Measurements from ENCODE around the gene PTPDC1. TPM values are rescaled to one million over a fixed set of nuclear protein-coding genes. Genes with fewer than 3 reads are reported as not detected.

PTPDC1 gene
- total and polyA plus RNA-seq, 2 of the 8 experiments (the other 6 are each of a cell fraction or from before 2014, with no cell fraction given), result 4.1 to 7.3 TPM

DNA sequence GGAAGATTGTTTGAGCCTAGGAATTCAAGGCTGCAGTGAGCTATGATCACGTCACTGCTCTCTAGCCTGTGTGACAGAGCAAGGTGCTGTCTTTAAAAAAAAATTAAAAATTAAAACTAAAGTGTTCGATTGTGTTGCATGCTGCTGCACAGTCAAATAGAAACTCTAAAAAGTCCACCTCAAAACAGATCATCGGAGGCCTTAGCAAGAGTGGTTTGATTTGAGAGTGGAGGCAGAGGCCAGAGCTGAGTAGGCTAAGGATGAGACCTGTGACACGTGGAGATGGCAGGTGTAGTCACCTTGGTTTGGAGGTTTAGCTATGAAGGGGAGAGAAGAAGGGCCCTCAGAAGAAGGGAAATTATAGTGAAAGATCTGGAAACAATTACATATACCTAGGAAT lies 2.8 kb upstream of the PTPDC1 start:
- Histone ChIP-seq H3K27ac (ENCODE audit: low read depth, low read length) (no peak overlapping the region), H3K56ac (replicated peaks; ENCODE audit: insufficient read length, low read depth, low read length) (no peak overlapping the region), H3K4me1 (replicated peaks in 1 of 4; ENCODE audit: control insufficient read depth in 3 of 4, insufficient read depth in 4 of 4, low read length in 3 of 4) (peaks cover 0 to 5% (median 1%) of the 10 kb centered on the region in 4 experiments; a peak in 2 of 7 replicates), H2AK5ac (ENCODE audit: low read depth, low read length) (no peak overlapping the region), H3K14ac (ENCODE audit: insufficient read length) (no peak overlapping the region), H3K23me2 (ENCODE audit: low read depth, low read length) (no peaks in the 10 kb centered on the region), H3K4me2 (ENCODE audit: insufficient read depth in 1 of 2, low read depth in 2 of 2, low read length in 2 of 2) (no peak overlapping the region), H2BK5ac (ENCODE audit: low read depth, low read length) (no peak overlapping the region), H3K9me3 (ENCODE audit: insufficient read depth in 2 of 2, low read depth in 1 of 2, low read length in 1 of 2) (no peaks in the 10 kb centered on the region), H3K36me3 (ENCODE audit: control insufficient read depth in 2 of 4, insufficient read depth in 4 of 4, low read length in 3 of 4) (no peaks in the 10 kb centered on the region), H4K20me1 (replicated peaks in 1 of 2; ENCODE audit: control insufficient read depth in 1 of 2, insufficient read depth in 2 of 2, low read length in 2 of 2) (no peaks in the 10 kb centered on the region), H3K9ac (replicated peaks in 1 of 4; ENCODE audit: extremely low read depth in 1 of 4, low read depth in 3 of 4, low read length in 3 of 4) (no peak overlapping the region), H2AFZ (ENCODE audit: low read length) (no peak overlapping the region), H3K18ac (ENCODE audit: extremely low read depth, low read length) (no peak overlapping the region), H3K27me3 (replicated peaks in 1 of 4; ENCODE audit: control insufficient read depth in 3 of 4, extremely low read depth in 1 of 4, insufficient read depth in 3 of 4, low read length in 3 of 4) (no peaks in the 10 kb centered on the region), H2BK120ac (replicated peaks; ENCODE audit: low read depth, low read length) (no peak overlapping the region), H3K79me1 (ENCODE audit: low read depth, low read length) (no peaks in the 10 kb centered on the region), H3K4me3 (ENCODE audit: extremely low read depth in 1 of 4, insufficient read depth in 2 of 4, low read depth in 3 of 4, low read length in 4 of 4) (no peak overlapping the region), H2BK20ac (ENCODE audit: low read length) (no peak overlapping the region), H3K23ac (ENCODE audit: insufficient read length) (no peak overlapping the region), H4K91ac (replicated peaks; ENCODE audit: insufficient read length, low read length) (no peak overlapping the region), H2BK15ac (ENCODE audit: low read length) (no peak overlapping the region), H3K4ac (replicated peaks; ENCODE audit: insufficient read length, low read depth, low read length) (no peak overlapping the region), H4K5ac (ENCODE audit: insufficient read length, low read depth, low read length) (no peak overlapping the region), H4K8ac (ENCODE audit: extremely low read depth, insufficient read depth, low read length) (no peak overlapping the region), H3K79me2 (ENCODE audit: control insufficient read depth in 1 of 2, insufficient read depth in 2 of 2, low read length in 2 of 2) (no peaks in the 10 kb centered on the region), H2BK12ac (ENCODE audit: low read depth, low read length) (no peak overlapping the region)
- no peak for FAIRE-seq
- WGBS, 2 experiments (ENCODE audit: extremely low coverage in 1 of 2, insufficient coverage in 1 of 2, insufficient read length in 1 of 2, insufficient replicate concordance in 2 of 2, low coverage in 1 of 2, low lambda C conversion rate in 2 of 2, missing lambda C conversion rate in 1 of 2), result 86% methylated on average over 4 of the region's 4 CpGs; no CpG with 5 or more reads in 1 of the 2 experiments
- ChIA-PET POLR2A (ENCODE audit: partially characterized antibody) (interaction anchor here (0.6 to 2.3 kb wide), 5 partner anchors 13 to 124 kb away, joined by 3 to 11 read pairs (median 4); no protein-coding TSS in a partner anchor), CTCF (ENCODE audit: partially characterized antibody) (interaction anchor here (1.2 to 1.8 kb wide), 7 partner anchors 11 to 132 kb away, joined by 3 to 10 read pairs (median 5); no protein-coding TSS in a partner anchor)
- DNase-seq (ENCODE audit: low read depth in 1 of 2, low spot score in 2 of 2), result no peak
- no peak for TF ChIP-seq HDAC6 (IDR thresholded peaks at IDR 0.05; ENCODE audit: low read depth, low read length)
- TF ChIP-seq EGR1 (IDR thresholded peaks at IDR 0.05; ENCODE audit: borderline replicate concordance, low read depth, low read length), result no peak
- TF ChIP-seq RFX5 (IDR thresholded peaks at IDR 0.05; ENCODE audit: borderline replicate concordance, low read depth, low read length), result no peak
- TF ChIP-seq TCF12 (IDR thresholded peaks at IDR 0.05; ENCODE audit: low read depth, low read length), result no peak
- TF ChIP-seq HDAC2 (IDR thresholded peaks at IDR 0.05; ENCODE audit: borderline replicate concordance in 1 of 2, low read depth in 2 of 2, low read length in 2 of 2), result no peak
- TF ChIP-seq SP4 (IDR thresholded peaks at IDR 0.05; ENCODE audit: low read length), result no peak
- TF ChIP-seq ZNF274 (IDR thresholded peaks at IDR 0.05; ENCODE audit: borderline replicate concordance, extremely low read depth, low read length), result no peak
- TF ChIP-seq RXRA (IDR thresholded peaks at IDR 0.05; ENCODE audit: insufficient read depth, low read depth, low read length), result no peak
- no peak for TF ChIP-seq CHD1 (IDR thresholded peaks at IDR 0.05; ENCODE audit: low read depth, low read length)
- TF ChIP-seq ASH2L (IDR thresholded peaks at IDR 0.05; ENCODE audit: low read length), result no peak
- TF ChIP-seq RNF2 (IDR thresholded peaks at IDR 0.05; ENCODE audit: borderline replicate concordance, low read depth, low read length, missing control alignments, poor library complexity, severe bottlenecking), result no peak
- TF ChIP-seq TEAD4 (IDR thresholded peaks at IDR 0.05; ENCODE audit: low read depth, low read length), result no peak
- TF ChIP-seq, protein P1, sequence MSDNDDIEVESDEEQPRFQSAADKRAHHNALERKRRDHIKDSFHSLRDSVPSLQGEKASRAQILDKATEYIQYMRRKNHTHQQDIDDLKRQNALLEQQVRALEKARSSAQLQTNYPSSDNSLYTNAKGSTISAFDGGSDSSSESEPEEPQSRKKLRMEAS (IDR thresholded peaks at IDR 0.05), result no peak
- TF ChIP-seq EP300 (IDR thresholded peaks at IDR 0.05; ENCODE audit: borderline replicate concordance in 1 of 2, low read depth in 2 of 2, low read length in 2 of 2), result no peak
